GM19324 (cell line): ENCODE results near the gene ARHGEF12.
"Not testable (repeated sequence)": the region's sequence is repeated elsewhere in the genome, so short reads cannot be mapped to it uniquely, and the experiment has no call there.

ENCODE experiments used
- ATAC-seq: cut with Tn5 transposase; IDR thresholded peaks from one replicate; pipeline ENCODE4 v1.9.1; 2021; ENCODE audit warnings: mild to moderate bottlenecking, moderate library complexity; ENCODE audit not compliant: unreplicated experiment, low FRiP score

Gene ARHGEF12

GRCh38 chr11:120473503-120473902, 137.3 kb downstream of the ARHGEF12 start:
- no peak for ATAC-seq

- ATAC-seq, result no peak
These were observed 145.9 kb downstream of the ARHGEF12 start for GRCh38 chr11:120482149-120482548.

- no peak for ATAC-seq
These were observed 148.5 kb downstream of the ARHGEF12 start for GRCh38 chr11:120484722-120485121.

DNA sequence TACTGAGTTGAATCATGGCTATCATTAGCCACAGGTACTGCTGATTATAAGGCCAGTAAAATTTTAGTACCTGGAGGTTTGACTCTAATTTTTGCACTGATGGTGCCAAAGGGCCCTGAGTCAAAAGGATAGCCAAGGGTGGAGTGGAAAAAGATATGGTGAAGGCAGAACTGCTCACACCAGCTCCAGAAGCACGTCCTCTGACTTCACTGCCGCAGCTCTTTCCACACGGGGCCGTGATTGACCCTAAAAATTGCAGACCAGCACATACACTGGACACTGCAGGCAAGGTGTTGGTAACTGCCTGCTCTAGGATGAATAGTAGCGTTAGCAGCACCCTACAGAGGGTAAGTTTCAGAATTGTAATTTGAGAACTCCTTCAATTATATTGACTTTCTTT, 149.9 kb downstream of the ARHGEF12 start:
- no peak for ATAC-seq

- ATAC-seq, result no peak
These were observed 153.6 kb downstream of the ARHGEF12 start for GRCh38 chr11:120489799-120490198.

DNA sequence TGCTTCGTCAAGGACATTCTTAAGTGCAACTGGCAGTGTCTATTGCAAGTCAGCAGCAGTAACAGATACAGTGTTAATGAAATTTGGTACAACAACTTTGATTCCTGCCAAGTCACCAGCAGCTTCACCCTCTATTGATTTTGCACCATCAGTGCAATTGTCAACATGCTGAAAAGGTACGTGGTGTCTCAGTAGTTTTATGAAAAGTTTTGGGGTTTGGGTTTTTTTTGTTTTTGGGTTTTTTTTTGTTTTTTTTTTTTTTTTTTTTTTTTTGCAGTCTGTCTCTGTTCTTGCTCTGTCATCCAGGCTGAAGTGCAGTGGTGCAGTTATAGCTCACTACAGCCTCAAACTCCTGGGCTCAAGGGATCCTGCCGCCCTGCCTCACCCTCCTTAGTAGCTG, 156.3 kb downstream of the ARHGEF12 start:
- ATAC-seq, result no peak

- no peak for ATAC-seq
These were observed 158.4 kb downstream of the ARHGEF12 start for GRCh38 chr11:120494595-120494994.

DNA sequence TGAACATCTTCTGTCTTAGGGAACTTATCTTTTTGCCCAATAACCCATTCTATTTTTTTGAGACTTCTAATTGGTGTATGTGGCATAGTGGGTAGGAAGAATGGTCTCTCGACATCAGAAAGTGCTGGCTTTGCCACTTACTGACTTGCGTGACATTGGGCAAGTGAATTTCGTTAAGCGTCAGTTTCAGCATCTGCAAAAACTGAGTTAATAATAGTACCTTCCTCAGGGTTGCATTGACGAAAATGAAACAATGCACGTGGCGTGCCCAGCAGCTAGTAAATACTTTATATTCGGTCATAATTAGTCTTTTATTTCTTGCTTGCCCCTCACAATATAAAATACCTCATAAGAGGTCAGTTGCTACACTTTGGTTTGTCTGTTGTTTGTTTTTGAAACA, 162.9 kb downstream of the ARHGEF12 start:
- ATAC-seq, result no peak

- no peak for ATAC-seq
These were observed 163.6 kb downstream of the ARHGEF12 start for GRCh38 chr11:120499859-120500258.

DNA sequence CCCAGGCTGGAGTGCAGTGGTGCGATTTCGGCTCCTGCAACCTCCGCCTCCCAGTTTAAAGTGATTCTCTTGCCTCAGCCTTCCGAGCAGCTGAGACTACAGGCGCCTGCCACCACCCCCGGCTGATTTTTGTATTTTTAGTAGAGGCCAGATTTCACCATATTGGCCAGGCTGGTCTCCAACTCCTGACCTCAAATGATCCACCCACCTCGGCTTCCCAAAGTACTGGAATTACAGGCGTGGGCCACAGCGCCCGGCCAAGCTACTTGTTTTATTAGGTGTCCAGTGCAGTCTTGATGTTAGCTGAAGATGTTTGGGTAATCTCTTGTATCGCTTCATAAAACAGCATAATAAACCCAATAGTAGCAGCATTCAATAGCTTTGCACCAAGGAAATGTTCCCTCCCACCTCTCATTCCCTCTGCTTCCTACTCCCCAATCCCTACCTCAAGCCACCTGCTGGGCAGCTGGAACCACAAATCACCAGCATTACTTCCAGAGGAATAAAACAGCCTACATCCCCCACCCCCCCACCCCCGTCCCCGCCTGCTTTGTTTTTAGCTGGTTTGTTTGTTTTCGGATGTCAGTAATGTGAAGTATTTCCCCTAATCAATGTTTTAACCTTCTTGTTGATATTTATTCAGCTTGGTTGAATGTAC, 164.3 kb downstream of the ARHGEF12 start:
- ATAC-seq, result no peak

- ATAC-seq, result no peak
These were observed 165.2 kb downstream of the ARHGEF12 start for GRCh38 chr11:120501440-120501839.

- ATAC-seq, result no peak
These were observed 166.0 kb downstream of the ARHGEF12 start for GRCh38 chr11:120501976-120502755.

DNA sequence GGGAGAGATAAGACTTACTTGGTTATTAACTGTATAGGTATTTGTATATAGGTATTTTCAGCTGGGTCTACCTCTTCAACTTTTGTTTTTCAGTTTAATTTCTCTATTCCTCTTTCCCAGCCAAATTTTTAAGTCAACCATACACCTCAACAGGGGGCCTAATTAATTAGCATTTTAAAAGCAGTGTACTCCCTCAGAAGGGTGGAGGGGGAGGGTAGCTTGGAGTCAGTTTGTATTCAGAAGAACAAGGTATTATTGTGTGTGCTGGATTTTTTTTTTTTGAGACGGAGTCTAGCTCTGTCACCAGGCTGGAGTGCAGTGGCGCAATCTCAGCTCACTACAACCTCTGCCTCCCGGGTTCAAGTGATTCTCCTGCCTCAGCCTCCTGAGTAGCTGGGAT, 167.3 kb downstream of the ARHGEF12 start:
- ATAC-seq, result not testable (repeated sequence)

DNA sequence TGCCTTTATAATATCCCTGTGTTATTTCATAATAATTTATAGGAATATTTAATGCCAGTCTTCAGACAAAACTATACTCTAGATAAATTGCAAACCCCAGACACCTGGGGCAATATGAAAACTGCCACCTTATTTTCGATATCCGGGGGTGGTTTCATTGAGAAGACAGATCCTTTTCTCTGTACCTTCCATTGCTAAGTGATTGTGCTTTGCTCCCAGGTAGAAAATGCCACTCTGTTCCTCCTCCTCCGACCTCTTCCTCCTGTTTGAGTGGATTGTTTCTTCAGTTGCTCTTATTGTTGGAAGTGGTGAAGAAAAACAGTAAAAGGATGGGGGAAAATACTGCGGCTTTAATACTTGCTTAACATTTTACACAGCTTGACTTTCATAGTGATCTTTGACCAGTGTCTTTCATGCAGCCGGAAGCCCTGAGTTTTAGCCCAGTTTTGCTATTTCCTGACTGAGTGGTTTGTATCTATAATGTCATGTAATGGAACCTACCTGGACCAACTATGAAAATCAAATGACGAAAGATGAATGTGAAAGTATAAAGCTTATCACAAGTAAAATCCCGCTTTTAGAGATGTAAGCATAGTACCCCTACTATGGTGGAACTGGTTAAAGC, 169.7 kb downstream of the ARHGEF12 start:
- ATAC-seq, result no peak

- no peak for ATAC-seq
These were observed 173.3 kb downstream of the ARHGEF12 start for GRCh38 chr11:120509346-120510053.

GRCh38 chr11:120510406-120511115, 174.3 kb downstream of the ARHGEF12 start:
- no peak for ATAC-seq

DNA sequence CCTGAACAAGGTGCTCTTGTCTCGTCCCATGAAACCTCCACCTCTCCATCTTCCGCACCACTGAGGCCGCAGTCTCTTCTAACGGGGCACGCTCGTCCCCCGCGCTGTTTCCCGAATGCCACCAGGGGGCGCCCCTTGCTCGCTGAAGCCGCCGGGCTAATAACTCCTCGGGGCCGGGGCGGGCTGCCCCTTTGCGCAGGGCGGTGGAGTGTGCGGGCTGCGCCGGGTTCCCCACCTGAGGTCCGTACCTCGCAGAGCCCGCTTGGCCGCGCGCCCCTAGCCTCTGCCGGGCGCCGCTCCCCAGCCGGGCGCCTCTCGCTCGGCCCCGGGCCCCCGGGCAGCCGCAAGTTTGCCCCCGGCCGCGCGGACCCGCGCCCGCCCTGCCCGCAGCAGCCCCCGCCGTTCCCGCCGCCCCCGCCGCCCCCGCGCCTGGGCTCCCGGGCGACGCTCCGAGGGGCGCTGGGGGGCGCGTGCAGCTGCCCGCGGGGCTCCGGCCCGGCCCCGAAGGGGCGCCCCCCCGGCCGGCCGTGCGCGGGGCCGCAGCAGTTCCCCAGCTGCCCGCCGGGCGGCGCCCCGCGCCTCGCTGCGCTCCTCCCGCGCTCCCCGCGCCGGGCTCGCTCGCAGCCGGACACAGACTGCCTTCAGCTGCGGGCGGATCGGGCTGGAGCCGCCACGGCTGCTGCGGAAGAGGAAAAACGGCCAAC, 175.1 kb downstream of the ARHGEF12 start, which contains the start of gene GRIK4:
Gene GRIK4 (plus strand): TSS at position 633 of the 704 bp plus-strand sequence. CDS start 148,571 bp downstream, outside the sequence.
- ATAC-seq, result peak; percentile 70

DNA sequence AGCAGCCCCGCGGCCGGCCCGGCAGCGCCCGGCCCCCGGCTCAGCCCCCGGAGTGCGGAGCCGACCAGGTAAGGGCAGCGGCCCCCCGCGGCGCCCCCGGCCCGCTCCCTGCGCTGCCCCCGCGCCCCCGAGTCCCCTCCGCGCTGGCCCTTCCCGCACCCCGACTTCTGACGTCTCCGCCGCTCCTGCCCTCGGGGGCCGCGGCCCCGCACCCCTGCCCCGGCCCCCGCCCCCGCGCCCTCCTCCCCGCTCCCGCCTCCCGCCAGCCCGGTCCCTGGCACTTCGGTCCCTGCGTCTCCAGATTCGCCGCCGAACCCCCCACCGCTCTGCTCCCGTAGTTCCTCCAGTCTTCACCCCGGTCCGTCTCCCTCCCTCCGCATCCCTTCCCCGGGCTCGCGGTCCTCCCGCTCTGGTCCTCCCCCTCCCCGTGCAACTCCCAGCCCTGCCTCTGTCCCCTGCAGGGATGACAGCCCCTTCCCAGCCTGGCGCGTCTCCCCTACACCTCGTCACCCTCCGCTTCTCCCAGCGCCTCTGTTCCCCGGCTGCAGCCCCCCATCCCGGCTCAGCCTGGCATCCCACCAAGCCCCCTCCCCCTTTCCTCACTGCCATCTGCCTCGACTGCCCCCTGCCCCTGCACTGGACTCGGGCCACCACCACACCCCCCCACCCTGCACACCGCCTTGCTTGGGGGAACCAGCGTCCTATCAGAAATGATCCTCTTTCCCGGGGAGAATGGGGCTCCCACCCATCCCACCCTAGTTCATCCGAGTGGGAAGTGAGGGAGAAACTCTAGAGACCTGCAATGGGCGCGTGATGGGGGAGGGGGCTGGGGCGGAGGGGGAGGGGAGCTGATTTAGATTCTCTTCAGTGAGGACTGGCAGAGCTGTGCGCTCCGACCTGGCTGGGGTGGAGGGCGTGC, 175.9 kb downstream of the ARHGEF12 start:
- ATAC-seq, result no peak
